NB4 (cell line): ENCODE measurements around the gene PSAP.
A peak's percentile ranks its signal among the peaks of the same experiment; 100 is the strongest.
"Not testable (repeated sequence)": the region's sequence is repeated elsewhere in the genome, so short reads cannot be mapped to it uniquely, and the experiment has no call there.

Experiments
- DNase-seq: peaks from one replicate; pipeline ENCODE4 v3.0.0; 2010; ENCODE audit warnings: low read depth
- H3K4me3 ChIP-seq: one replicate; pipeline ENCODE4 v1.5.1; 2011; ENCODE audit warnings: mild to moderate bottlenecking, low read depth, low read length, moderate library complexity
- CTCF ChIP-seq: IDR thresholded peaks from one replicate; pipeline ENCODE4 v1.5.1; 2012; ENCODE audit warnings: low read depth, low read length
- MAX ChIP-seq: IDR thresholded peaks from 2 replicates; pipeline ENCODE4 v1.6.1; 2011; ENCODE audit warnings: low read depth, low read length
- MYC ChIP-seq: IDR thresholded peaks from 2 replicates; pipeline ENCODE4 v1.6.1; 2011; ENCODE audit warnings: low read depth, low read length
- POLR2A ChIP-seq: IDR thresholded peaks from 2 replicates; pipeline ENCODE4 v1.6.1; 2011; ENCODE audit warnings: mild to moderate bottlenecking; ENCODE audit not compliant: insufficient read length; ENCODE audit errors: extremely low read depth

PSAP gene

GRCh38 chr10:71873582-71874211, 22.6 kb upstream of the PSAP start:
- H3K4me3 ChIP-seq, result no peak overlapping the region
- DNase-seq, result no peak
- TF ChIP-seq MYC (no peak), CTCF (no peak), POLR2A (no peak), MAX (no peak)

GRCh38 chr10:71869601-71870000, 18.6 kb upstream of the PSAP start:
- not testable (repeated sequence) for DNase-seq

GRCh38 chr10:71868192-71868697, 17.2 kb upstream of the PSAP start:
- TF ChIP-seq MYC (no peak), CTCF (no peak), MAX (no peak), POLR2A (no peak)
- no peak overlapping the region for H3K4me3 ChIP-seq
- no peak for DNase-seq

More at GRCh38 chr10:71869601-71870000, 18.6 kb upstream of the PSAP start:
- H3K4me3 ChIP-seq, result not testable (repeated sequence)

- no peak overlapping the region for H3K4me3 ChIP-seq
- no peak for TF ChIP-seq MAX
- TF ChIP-seq MYC, result no peak
- TF ChIP-seq CTCF, result no peak
- no peak for TF ChIP-seq POLR2A
- no peak for DNase-seq
These were observed 14.6 kb upstream of the PSAP start for GRCh38 chr10:71865561-71866041.

GRCh38 chr10:71864911-71865361, 13.9 kb upstream of the PSAP start:
- DNase-seq, result peak; percentile 65
- TF ChIP-seq MYC (no peak), MAX (no peak), POLR2A (no peak), CTCF (no peak)
- H3K4me3 ChIP-seq, result no peak overlapping the region

- no peak overlapping the region for H3K4me3 ChIP-seq
- no peak for DNase-seq
- no peak for TF ChIP-seq MAX
- no peak for TF ChIP-seq MYC
- TF ChIP-seq POLR2A, result no peak
- no peak for TF ChIP-seq CTCF
These were observed 12.2 kb upstream of the PSAP start for GRCh38 chr10:71863203-71863602.
